Suprapubic skin (tissue), 4 donors: Measurements from ENCODE around the gene BFSP2. TPM values are rescaled to one million over a fixed set of nuclear protein-coding genes. Genes with fewer than 3 reads are reported as not detected.

ENCODE experiments used
- DNase-seq, 2 donors: peaks; one replicate each; pipeline ENCODE4 v3.0.0-alpha.2; 2019; ENCODE audit warnings: low spot score in 2 of 2
- H3K27ac ChIP-seq: fragments of 200-600 bp; sonication (generic); one replicate; pipeline ENCODE4 v1.5.1; 2019
- H3K27me3 ChIP-seq: fragments of 200-600 bp; sonication (generic); one replicate; pipeline ENCODE4 v1.5.1; 2019
- H3K36me3 ChIP-seq: fragments of 200-600 bp; sonication (generic); one replicate; pipeline ENCODE4 v1.5.1; 2019
- H3K4me1 ChIP-seq: fragments of 200-600 bp; sonication (generic); one replicate; pipeline ENCODE4 v1.5.1; 2019
- H3K4me3 ChIP-seq: fragments of 200-600 bp; sonication (generic); one replicate; pipeline ENCODE4 v1.5.1; 2019; ENCODE audit warnings: mild to moderate bottlenecking
- H3K9me3 ChIP-seq: fragments of 200-600 bp; sonication (generic); one replicate; pipeline ENCODE4 v1.5.1; 2019
- CTCF ChIP-seq, 2 donors: fragments of 200-600 bp in 1 of 2; fragments of 450-650 bp in 1 of 2; sonication (generic) in 1 of 2; IDR thresholded peaks; one replicate each; pipeline ENCODE4 v1.5.1; 2016 to 2019; ENCODE audit warnings: antibody characterized with exemption in 2 of 2, mild to moderate bottlenecking in 1 of 2, moderate library complexity in 1 of 2
- EP300 ChIP-seq: sonication (generic); formaldehyde crosslinking; IDR thresholded peaks from one replicate; pipeline ENCODE4 v1.6.1; 2017; ENCODE audit warnings: antibody characterized with exemption
- POLR2A ChIP-seq, 2 donors: fragments of 450-650 bp; IDR thresholded peaks; one replicate each; pipeline ENCODE4 v1.6.1; 2017; ENCODE audit warnings: antibody characterized with exemption in 2 of 2, mild to moderate bottlenecking in 2 of 2, moderate library complexity in 2 of 2
- POLR2AphosphoS5 ChIP-seq, 3 donors: sonication (generic); formaldehyde crosslinking; IDR thresholded peaks; one replicate each; pipeline ENCODE4 v1.6.1; 2017; ENCODE audit warnings: antibody characterized with exemption in 3 of 3
- WGBS: methylation state at CpG from one replicate; pipeline ENCODE4 v1.1.5; 2018; 5-methylcytosine and 5-hydroxymethylcytosine counted together
- total RNA-seq, 4 donors: library from RNA; depleted of rRNA; stranded (reverse); fragments of >200 nt; gene quantifications; one replicate each; pipeline ENCODE4 v1.1.0, GENCODE V29; 2016

The BFSP2 gene
- total RNA-seq, 4 donors from 2014 or later, result 2.3 TPM; not detected in 3

GRCh38 chr3:133463347-133463860, 63.5 kb downstream of the BFSP2 start:
- no peak for TF ChIP-seq POLR2A (IDR thresholded peaks at IDR 0.05)
- no peak for TF ChIP-seq EP300
- TF ChIP-seq POLR2AphosphoS5 (IDR thresholded peaks at IDR 0.05), result no peak
- TF ChIP-seq CTCF (IDR thresholded peaks at IDR 0.05), result no peak
- H3K4me1 ChIP-seq, result peaks cover 48% of the 10 kb centered on the region
- no peaks in the 10 kb centered on the region for H3K36me3 ChIP-seq
- H3K27me3 ChIP-seq, result no peaks in the 10 kb centered on the region
- WGBS, result 41% methylated on average over 8 of the region's 8 CpGs
- no peak for DNase-seq
- no peaks in the 10 kb centered on the region for H3K9me3 ChIP-seq
- H3K4me3 ChIP-seq, result no peak overlapping the region
- H3K27ac ChIP-seq, result no peak overlapping the region

GRCh38 chr3:133464573-133464972, 64.7 kb downstream of the BFSP2 start:
- Histone ChIP-seq H3K9me3 (no peaks in the 10 kb centered on the region), H3K27me3 (no peaks in the 10 kb centered on the region), H3K4me1 (peaks cover 50% of the 10 kb centered on the region), H3K4me3 (no peak overlapping the region), H3K27ac (no peak overlapping the region), H3K36me3 (no peaks in the 10 kb centered on the region)
- TF ChIP-seq POLR2A (IDR thresholded peaks at IDR 0.05) (no peak), POLR2AphosphoS5 (IDR thresholded peaks at IDR 0.05) (no peak), EP300 (no peak), CTCF (IDR thresholded peaks at IDR 0.05) (no peak)
- 55% methylated on average over 1 of the region's 1 CpG for WGBS
- DNase-seq, result no peak

GRCh38 chr3:133466531-133467386, 66.9 kb downstream of the BFSP2 start:
- WGBS, result 46% methylated on average over 12 of the region's 12 CpGs
- Histone ChIP-seq H3K27me3 (no peaks in the 10 kb centered on the region), H3K4me3 (no peak overlapping the region), H3K27ac (no peak overlapping the region), H3K36me3 (no peaks in the 10 kb centered on the region), H3K4me1 (peaks cover 37% of the 10 kb centered on the region), H3K9me3 (no peaks in the 10 kb centered on the region)
- DNase-seq, result no peak
- TF ChIP-seq POLR2A (IDR thresholded peaks at IDR 0.05), result no peak
- TF ChIP-seq CTCF (IDR thresholded peaks at IDR 0.05), result no peak
- no peak for TF ChIP-seq POLR2AphosphoS5 (IDR thresholded peaks at IDR 0.05)
- TF ChIP-seq EP300, result no peak

DNA sequence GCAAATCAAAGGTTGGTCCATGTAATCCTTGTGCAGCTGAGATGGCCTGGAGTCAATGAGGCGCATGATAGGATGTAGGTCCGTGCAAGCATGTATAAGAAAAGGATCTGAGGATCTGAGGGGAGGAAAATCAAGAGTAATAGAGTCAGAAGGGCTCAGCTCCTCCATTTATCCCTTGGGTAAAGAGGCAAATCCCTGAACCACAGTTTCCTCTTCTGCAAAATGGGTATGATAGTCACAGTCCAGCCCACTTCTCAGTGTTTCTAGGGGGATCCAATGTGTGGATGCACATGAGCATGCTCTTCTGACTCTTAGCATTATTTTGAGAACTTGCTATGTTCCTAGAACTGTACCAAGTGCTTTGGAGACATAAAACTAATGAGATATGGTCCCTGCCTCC, 67.9 kb downstream of the BFSP2 start:
- Histone ChIP-seq H3K4me1 (peaks cover 37% of the 10 kb centered on the region), H3K9me3 (no peaks in the 10 kb centered on the region), H3K36me3 (no peaks in the 10 kb centered on the region), H3K27me3 (no peaks in the 10 kb centered on the region), H3K4me3 (no peak overlapping the region), H3K27ac (no peak overlapping the region)
- TF ChIP-seq CTCF (IDR thresholded peaks at IDR 0.05), result no peak
- TF ChIP-seq POLR2AphosphoS5 (IDR thresholded peaks at IDR 0.05), result no peak
- no peak for TF ChIP-seq POLR2A (IDR thresholded peaks at IDR 0.05)
- DNase-seq, result no peak
- 94% methylated on average over 2 of the region's 2 CpGs for WGBS

GRCh38 chr3:133468251-133468721, 68.4 kb downstream of the BFSP2 start:
- Histone ChIP-seq H3K4me3 (no peak overlapping the region), H3K9me3 (no peaks in the 10 kb centered on the region), H3K27ac (no peak overlapping the region), H3K36me3 (no peaks in the 10 kb centered on the region), H3K27me3 (no peaks in the 10 kb centered on the region), H3K4me1 (peaks cover 32% of the 10 kb centered on the region)
- TF ChIP-seq POLR2A (IDR thresholded peaks at IDR 0.05) (no peak), POLR2AphosphoS5 (IDR thresholded peaks at IDR 0.05) (no peak), EP300 (no peak), CTCF (IDR thresholded peaks at IDR 0.05) (no peak)
- WGBS, result 75% methylated on average over 3 of the region's 3 CpGs
- DNase-seq, result no peak
